ENCODE measurements around the gene ANTKMT. TPM values are rescaled to one million over a fixed set of nuclear protein-coding genes. Genes with fewer than 3 reads are reported as not detected.

Gene ANTKMT
- total and polyA plus RNA-seq, 2 of the 8 experiments (the other 6 are each of a cell fraction or from before 2014, with no cell fraction given) = 26.5 to 26.6 TPM

DNA sequence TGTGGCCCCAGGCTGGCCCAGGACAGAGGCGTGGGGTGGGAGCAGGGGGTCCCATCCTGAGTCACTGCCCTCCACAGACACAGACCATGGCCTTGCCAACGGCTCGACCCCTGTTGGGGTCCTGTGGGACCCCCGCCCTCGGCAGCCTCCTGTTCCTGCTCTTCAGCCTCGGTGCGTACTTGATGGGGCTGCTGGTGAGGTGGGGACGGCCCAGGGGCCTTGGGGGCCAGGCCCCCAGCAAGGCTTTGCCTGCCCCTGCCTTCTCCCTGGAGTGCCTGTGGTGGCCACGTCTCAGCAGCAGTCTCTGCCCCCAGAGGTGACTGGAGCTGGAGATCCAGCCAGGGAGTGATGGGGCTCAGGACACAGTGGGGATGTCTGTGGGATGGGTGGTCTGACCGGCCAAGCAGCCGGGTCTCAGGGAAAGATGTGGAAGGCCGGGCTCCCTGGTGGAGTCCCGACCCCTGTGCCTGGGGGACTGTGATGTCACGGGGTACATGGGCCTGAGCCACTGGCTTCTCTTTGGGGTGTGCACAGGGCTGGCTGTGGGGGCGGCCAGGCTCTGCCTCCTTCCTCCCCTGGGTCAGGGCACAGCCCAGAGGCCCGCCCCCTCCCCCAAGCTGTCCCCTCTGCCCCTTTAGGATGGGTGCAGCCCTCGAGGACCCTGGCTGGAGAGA, 41.8 kb downstream of the ANTKMT start (continued):
- TF ChIP-seq JUND (IDR thresholded peaks at IDR 0.05; ENCODE audit: low read length) (no peak), CHD7 (IDR thresholded peaks at IDR 0.05; ENCODE audit: insufficient replicate concordance, low read length) (no peak), SP4 (IDR thresholded peaks at IDR 0.05; ENCODE audit: low read length) (no peak)
